ENCODE results near the gene EPHA2.

DNA sequence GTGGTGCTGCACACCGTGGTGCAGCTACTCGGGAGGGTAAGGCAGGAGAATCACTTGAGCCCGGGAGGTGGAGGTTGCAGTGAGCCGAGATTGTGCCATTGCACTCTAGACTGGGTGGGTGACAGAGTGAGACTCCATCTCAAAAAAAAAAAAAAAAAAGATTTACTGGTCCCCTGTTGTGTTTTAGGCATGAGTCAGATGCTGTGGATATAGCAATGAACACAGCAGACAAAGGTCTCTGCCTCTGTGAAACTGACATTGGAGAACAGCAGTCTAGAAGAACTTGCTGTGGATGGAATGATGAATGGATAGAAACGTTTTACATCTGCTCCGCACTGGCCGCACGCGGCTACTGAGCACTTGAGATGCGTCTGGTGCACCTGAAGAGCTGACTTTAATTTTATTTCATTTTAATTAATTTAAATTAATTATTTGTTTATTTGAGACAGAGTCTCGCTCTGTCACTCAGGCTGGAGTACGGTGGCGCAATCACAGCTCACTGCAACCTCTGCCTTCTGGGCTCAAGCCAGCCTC is 24.5 kb upstream of the EPHA2 start:
- no peak for TF ChIP-seq CTCF (IDR thresholded peaks at IDR 0.05)
- TF ChIP-seq POLR2A (IDR thresholded peaks at IDR 0.05): no peak

All from testis (tissue), 2 donors.